IPS-20b (cell line): ENCODE results near the gene IRF2BP1.
"Not testable (repeated sequence)": the region's sequence is repeated elsewhere in the genome, so short reads cannot be mapped to it uniquely, and the experiment has no call there.

Source experiments
- H3K27ac ChIP-seq: one replicate; pipeline ENCODE4 v1.5.1; 2013; ENCODE audit warnings: low read length
- H3K27me3 ChIP-seq: 2 replicates; pipeline ENCODE4 v1.6.1; 2013; ENCODE audit warnings: mild to moderate bottlenecking, low read length, inconsistent platforms; ENCODE audit not compliant: insufficient read depth
- H3K36me3 ChIP-seq: 2 replicates; pipeline ENCODE4 v1.6.1; 2013; ENCODE audit warnings: low read depth, mild to moderate bottlenecking, inconsistent platforms, low read length, moderate library complexity; ENCODE audit not compliant: insufficient read depth
- H3K4me1 ChIP-seq: 2 replicates; pipeline ENCODE4 v1.6.1; 2013; ENCODE audit warnings: mild to moderate bottlenecking, control low read depth, inconsistent platforms, low read length, moderate library complexity; ENCODE audit not compliant: insufficient read depth
- H3K4me3 ChIP-seq: 2 replicates; pipeline ENCODE4 v1.5.1; 2013; ENCODE audit warnings: mild to moderate bottlenecking, low read length, inconsistent platforms
- H3K9ac ChIP-seq: 2 replicates; pipeline ENCODE4 v1.6.1; 2013; ENCODE audit warnings: low read depth, mild to moderate bottlenecking, inconsistent platforms, low read length, moderate library complexity
- H3K9me3 ChIP-seq: 2 replicates; pipeline ENCODE4 v1.6.1; 2013; ENCODE audit warnings: mild to moderate bottlenecking, low read depth, low read length, inconsistent platforms; ENCODE audit not compliant: insufficient read depth

Gene IRF2BP1

DNA sequence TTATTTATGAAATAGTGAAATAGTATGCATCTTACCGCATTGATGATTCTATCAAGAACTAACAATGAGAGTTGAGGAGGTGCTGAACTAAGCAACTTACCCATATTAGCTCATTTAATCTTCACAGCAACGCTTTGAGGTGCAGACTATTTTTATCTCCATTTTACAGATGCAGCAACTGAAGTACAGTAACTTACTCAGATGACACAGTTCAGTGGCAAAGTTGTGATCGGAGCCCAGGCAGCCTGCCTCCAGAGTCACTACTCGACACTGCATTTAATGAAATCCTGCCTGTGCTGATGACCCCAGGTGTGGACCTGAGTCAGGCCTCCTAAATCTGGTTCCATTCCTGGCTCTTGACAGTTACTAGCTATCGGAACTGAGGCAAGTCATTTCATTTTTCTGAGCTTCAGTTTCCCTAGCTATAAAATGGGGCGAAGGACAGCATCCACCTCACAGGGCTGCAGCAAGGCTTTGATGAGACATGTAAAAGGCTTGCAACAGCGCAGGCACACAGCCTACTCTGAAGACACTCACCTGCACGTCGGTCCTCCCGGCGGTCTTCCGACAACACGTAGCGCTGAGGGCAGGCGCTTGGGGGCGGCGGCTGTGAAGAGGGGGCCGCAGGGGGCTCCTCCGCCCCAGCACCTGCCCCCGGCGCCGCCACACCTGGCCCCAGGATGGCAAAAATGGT is 14.9 kb upstream of the IRF2BP1 start:
- Histone ChIP-seq H3K27me3 (peaks cover 25% of the 10 kb centered on the region), H3K9ac (no peak overlapping the region), H3K4me1 (peaks cover 3% of the 10 kb centered on the region; the same call in 1 of the 2 replicates), H3K27ac (no peak overlapping the region), H3K9me3 (no peaks in the 10 kb centered on the region), H3K36me3 (peaks cover 6% of the 10 kb centered on the region), H3K4me3 (peak overlapping the region; percentile 89; the same call in 1 of the 2 replicates)

DNA sequence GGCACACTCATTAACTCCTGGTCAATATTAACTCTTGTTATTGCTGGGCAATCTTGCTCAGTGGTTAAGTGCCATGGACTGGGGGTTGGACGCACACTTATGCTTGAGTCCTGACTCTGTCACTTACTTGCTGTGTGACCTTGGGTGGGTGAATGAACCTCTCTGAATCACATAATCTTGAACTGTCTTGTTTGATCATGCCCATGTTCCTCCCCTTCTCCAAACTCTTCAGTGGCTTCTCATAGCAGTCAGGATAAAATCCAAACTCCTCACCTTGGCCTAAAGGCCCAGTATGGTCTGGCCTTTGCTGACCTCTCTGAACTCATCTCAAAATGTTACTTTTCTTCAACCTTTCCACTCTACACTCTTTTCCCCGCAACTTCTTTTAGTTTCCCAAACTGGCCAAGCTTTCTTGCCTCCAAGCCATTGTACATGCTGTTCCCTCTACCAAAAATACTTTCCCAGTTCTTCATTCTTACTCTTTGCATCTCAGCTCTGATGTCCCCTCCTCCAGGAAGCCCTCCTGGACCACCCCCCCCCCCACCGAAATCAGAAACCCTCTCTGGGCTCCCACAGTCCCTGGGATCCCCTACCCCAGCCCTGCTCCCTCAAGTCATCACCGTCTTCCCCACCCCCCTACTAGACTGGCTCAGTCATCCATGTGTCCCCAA is 14.1 kb upstream of the IRF2BP1 start:
- no peaks in the 10 kb centered on the region for H3K9me3 ChIP-seq
- H3K4me1 ChIP-seq: peaks cover 3% of the 10 kb centered on the region; the same call in 1 of the 2 replicates
- peaks cover 6% of the 10 kb centered on the region for H3K36me3 ChIP-seq
- no peak overlapping the region for H3K9ac ChIP-seq
- no peak overlapping the region for H3K27ac ChIP-seq
- no peak overlapping the region for H3K4me3 ChIP-seq
- peaks cover 25% of the 10 kb centered on the region for H3K27me3 ChIP-seq

DNA sequence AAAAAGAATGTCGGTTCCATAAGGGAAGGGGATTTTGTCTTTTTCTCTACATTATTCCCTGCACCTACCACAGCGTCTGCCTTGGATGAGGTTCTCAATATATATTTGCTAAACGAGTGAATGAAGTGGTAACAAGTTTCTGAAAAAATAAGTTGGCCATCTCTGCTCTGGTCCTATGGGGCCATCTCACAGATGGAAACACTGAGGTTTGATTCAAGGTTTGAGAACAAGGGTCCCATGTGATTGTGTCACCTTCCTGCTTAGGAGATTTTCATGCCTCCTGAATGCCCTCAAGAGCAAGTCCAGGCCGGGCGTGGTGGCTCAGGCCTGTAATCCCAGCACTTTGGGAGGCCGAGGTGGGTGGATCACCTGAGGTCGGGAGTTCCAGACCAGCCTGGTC is 13.3 kb upstream of the IRF2BP1 start:
- Histone ChIP-seq H3K4me1 (peaks cover 3% of the 10 kb centered on the region; the same call in 1 of the 2 replicates), H3K9ac (no peak overlapping the region), H3K4me3 (no peak overlapping the region), H3K36me3 (peaks cover 6% of the 10 kb centered on the region), H3K9me3 (no peaks in the 10 kb centered on the region), H3K27me3 (peaks cover 25% of the 10 kb centered on the region), H3K27ac (no peak overlapping the region)

DNA sequence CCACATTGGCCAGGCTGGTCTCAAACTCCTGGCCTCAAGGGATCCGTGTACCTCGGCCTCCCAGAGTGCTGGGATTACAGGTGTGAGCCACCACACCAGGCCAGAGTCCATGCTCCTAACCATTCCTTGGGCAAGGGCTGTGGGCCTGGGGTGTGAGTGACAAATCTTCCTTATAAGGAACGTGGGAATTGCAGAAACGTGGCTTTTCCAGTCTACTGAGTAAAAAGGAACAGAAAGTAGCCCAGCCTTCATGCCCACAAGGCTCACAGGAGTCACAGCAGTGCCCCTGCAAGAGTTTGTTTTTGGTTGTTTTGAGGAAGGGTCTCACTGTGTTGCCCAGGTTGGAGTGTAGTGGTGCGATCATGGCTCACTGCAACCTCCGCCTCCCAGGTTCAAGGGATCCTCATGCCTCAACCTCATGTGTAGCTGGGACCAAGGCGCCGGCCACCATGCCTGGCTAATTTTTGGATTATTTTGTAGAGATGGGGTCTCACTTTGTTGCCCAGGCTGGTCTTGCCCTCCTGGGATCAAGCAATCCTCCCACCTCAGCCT is 11.4 kb upstream of the IRF2BP1 start:
- H3K27me3 ChIP-seq: peaks cover 25% of the 10 kb centered on the region
- no peak overlapping the region for H3K27ac ChIP-seq
- no peak overlapping the region for H3K4me3 ChIP-seq
- H3K9me3 ChIP-seq: no peaks in the 10 kb centered on the region
- H3K9ac ChIP-seq: no peak overlapping the region
- H3K4me1 ChIP-seq: peaks cover 3% of the 10 kb centered on the region; the same call in 1 of the 2 replicates
- peaks cover 6% of the 10 kb centered on the region for H3K36me3 ChIP-seq

DNA sequence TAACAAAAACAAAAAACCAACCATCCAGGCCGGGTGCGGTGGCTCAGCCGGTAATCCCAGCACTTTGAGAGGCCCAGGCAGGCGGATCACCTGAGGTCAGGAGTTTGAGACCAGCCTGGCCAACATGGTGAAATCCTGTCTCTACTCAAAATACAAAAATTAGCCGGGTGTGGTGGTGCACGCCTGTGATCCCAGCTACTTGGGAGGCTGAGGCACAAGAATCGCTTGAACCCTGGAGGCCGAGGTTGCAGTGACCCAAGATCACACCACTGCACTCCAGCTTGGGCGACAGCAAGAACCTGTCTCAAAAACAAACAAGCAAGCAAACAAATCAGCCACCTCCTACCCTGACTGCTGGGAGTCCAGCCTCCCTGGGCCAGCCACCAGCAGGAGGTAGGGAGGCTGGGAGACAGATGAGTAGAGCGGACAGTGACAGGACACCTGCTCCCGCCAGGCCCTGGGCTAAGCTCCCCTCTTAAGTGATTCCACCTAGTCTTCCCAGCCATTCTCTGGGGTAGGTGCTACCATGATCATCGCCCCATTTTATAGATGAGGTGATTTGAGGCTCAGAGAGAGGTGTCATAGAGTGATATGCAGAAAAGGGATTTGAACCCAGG is 10.2 kb upstream of the IRF2BP1 start:
- H3K9ac ChIP-seq, H3K36me3 ChIP-seq, H3K27ac ChIP-seq, H3K4me1 ChIP-seq, H3K4me3 ChIP-seq, H3K9me3 ChIP-seq: not testable (repeated sequence)
- H3K27me3 ChIP-seq: peaks cover 14% of the 10 kb centered on the region

DNA sequence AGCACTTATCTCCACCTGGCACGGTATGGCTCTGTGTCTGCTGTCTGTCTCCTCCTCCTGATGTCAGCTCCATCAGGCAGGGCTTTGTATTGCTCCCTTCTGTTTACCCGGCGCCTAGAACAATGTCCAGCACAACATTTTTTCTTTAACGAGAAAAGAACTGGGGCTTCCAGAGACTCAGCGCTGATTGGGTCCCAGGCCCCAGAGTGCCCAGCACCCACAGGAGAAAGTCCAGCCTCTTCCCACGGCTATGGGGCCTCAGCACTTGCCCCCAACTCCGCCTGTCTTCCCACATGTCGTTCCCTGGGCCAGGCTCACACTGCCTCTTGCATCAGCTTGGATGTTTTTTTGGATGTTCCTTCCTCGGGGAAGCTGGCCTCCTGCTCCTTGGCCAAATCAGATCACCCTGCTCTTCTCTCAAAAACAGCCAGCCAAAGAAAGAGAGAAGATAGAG is 9.6 kb upstream of the IRF2BP1 start:
- Histone ChIP-seq H3K27ac (no peak overlapping the region), H3K4me3 (no peak overlapping the region), H3K36me3 (peaks cover 6% of the 10 kb centered on the region), H3K9me3 (no peaks in the 10 kb centered on the region), H3K9ac (no peak overlapping the region), H3K4me1 (no peaks in the 10 kb centered on the region), H3K27me3 (peaks cover 8% of the 10 kb centered on the region)

DNA sequence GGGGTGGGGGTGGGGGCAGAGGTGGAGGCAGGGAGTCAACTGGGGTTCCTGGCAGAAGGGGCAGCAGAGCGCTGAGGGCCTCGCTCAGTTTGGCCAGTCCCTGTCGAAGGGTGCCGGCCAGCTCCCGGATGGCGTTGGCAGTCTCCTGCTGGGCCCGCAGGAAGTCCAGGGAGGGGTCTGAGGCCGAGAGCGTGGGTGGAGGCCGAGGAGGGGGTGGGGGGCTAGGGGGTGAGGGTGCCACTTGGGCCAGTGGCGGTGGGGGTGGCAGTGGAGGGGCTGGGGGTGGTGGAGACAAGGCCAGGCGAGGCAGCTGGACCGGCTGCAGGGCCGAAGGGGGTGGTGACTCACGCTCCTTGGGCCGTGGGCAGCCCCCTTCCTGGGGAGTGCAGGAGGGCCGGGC is 4.9 kb upstream of the IRF2BP1 start:
- no peak overlapping the region for H3K27ac ChIP-seq
- H3K4me1 ChIP-seq: no peaks in the 10 kb centered on the region
- no peak overlapping the region for H3K9ac ChIP-seq
- H3K9me3 ChIP-seq: no peaks in the 10 kb centered on the region
- H3K4me3 ChIP-seq: no peak overlapping the region
- H3K36me3 ChIP-seq: no peaks in the 10 kb centered on the region
- H3K27me3 ChIP-seq: no peaks in the 10 kb centered on the region

DNA sequence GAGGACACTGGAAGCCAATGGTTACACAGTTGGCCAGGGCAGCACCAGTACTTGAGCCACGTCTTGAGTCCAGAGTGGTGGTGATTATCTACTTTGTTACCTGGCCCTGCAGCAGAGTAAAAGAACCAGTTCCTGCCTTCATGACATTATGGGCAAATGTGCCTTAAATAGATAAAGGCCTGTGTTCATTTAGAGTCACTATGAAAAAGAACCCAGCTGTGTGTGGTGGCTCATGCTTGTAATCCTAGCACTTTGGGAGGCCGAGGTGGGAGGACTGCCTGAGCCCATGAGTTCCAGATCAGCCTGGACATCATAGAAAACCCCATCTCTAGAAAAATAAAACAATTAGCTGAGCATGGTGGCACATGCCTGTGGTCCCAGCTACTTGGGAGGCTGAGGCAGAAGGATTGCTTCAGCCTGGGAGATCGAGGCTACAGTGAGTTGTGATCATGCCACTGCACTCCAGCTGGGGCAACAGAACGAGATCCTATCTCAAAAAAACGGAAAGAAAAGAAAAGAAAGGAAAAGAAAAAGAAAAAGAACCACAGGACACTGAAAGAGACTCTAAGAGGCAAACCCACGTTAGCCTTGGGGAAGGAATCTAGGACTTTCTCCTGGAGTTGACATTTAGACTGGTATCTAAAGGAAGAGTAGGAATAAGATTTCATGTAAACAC is 3.4 kb upstream of the IRF2BP1 start:
- H3K9me3 ChIP-seq: no peaks in the 10 kb centered on the region
- no peaks in the 10 kb centered on the region for H3K4me1 ChIP-seq
- no peak overlapping the region for H3K9ac ChIP-seq
- no peak overlapping the region for H3K27ac ChIP-seq
- no peaks in the 10 kb centered on the region for H3K36me3 ChIP-seq
- no peaks in the 10 kb centered on the region for H3K27me3 ChIP-seq
- no peak overlapping the region for H3K4me3 ChIP-seq

DNA sequence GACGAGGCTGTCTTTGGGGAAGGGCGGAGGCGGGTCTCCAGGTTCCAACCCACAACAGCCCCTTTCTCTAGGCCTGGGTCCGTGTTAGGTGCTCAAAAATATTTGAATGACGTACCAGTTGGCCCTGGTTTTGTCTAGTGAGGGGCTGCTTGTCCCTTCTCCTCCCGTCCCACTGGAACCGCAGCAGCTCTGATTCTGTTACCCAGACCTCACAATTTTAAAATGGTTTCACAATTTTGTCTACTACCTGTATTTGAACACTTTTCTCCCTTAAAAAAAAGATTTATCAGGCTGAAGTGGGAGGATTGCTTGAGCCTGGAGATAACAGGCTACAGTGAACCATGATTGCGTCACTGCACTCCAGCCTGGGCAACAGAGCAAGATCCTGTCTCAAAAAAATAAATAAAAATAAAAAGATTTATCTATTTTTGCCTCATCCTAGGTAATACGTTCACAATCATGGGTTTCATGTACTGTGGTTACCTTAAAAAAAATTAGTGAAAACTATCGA is 1.3 kb upstream of the IRF2BP1 start:
- peaks cover 2% of the 10 kb centered on the region; the same call in 1 of the 2 replicates for H3K4me1 ChIP-seq

DNA sequence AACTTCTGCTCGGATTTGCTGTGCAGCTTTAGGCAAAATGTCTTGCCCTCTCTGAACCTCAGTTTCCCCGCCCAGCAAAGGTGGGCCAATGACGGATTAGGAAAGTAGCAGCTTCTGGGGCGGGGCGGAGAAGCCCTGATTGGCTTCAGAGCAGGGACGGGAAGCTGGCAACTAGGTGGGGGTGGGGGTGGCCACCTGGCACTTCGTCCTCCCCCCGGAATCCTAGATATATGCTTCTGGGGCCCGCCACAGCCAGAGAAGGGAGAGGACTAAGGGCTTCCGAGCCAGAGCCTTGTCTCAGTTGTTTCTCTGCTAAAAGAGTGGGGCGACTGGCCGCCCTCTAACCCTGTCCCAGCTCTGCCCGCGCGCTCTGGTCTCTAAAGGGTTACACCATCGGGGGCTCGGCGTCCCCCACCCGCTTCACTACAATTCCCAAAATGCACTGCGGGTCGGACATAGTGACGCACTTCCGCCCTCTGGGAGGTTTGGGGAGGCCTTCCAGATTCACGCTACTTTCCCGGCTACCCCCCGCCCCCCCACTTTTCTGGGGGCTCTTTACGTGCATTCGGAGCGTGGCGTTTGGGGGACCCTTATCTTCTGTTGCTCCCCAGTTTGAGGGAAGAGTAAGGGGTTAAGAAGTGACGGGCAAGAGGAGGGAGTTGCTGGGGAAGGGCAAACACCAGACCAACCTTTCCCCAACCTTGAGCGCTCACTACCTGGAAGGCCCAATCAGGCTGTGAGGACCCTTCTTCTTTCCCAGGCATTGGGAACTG is 672 bp upstream of the IRF2BP1 start:
- Histone ChIP-seq H3K9me3 (no peaks in the 10 kb centered on the region), H3K9ac (peak overlapping the region; percentile 90), H3K4me1 (peaks cover 9% of the 10 kb centered on the region; the same call in 1 of the 2 replicates), H3K27ac (peak overlapping the region; percentile 89), H3K27me3 (no peaks in the 10 kb centered on the region), H3K4me3 (peak overlapping the region; percentile 81), H3K36me3 (no peaks in the 10 kb centered on the region)

More for the DNA sequence above, 1.3 kb upstream of the IRF2BP1 start:
- peak overlapping the region; percentile 90; the same call in 1 of the 2 replicates for H3K9ac ChIP-seq
- no peaks in the 10 kb centered on the region for H3K9me3 ChIP-seq
- H3K27ac ChIP-seq: peak overlapping the region; percentile 89
- H3K4me3 ChIP-seq: peak overlapping the region; percentile 81
- no peaks in the 10 kb centered on the region for H3K27me3 ChIP-seq
- no peaks in the 10 kb centered on the region for H3K36me3 ChIP-seq
